SU-DHL-6 (cell line): ENCODE results near the gene COL25A1.

Experiments
- CTCF ChIP-seq: fragments of 200-600 bp; sonication (generic); IDR thresholded peaks from one replicate; pipeline ENCODE4 v1.5.1; 2017; ENCODE audit warnings: antibody characterized with exemption, mild to moderate bottlenecking, low read length, moderate library complexity; ENCODE audit not compliant: insufficient read depth, poor library complexity, severe bottlenecking
- EZH2phosphoT487 ChIP-seq: fragments of 200-600 bp; sonication (generic), shearing (Covaris generic); conservative IDR thresholded peaks from 2 replicates; pipeline ENCODE4 v1.6.1; 2018; ENCODE audit warnings: mild to moderate bottlenecking, antibody characterized with exemption, low read length, moderate library complexity, mixed read lengths

GRCh38 chr4:109121561-109121960 is 180.9 kb downstream of the COL25A1 start:
- TF ChIP-seq CTCF, result no peak
- no peak for TF ChIP-seq EZH2phosphoT487
